DND-41 (cell line): Measurements from ENCODE around the gene PCNT.
A peak's percentile ranks its signal among the peaks of the same experiment; 100 is the strongest.

ENCODE experiments used
- ATAC-seq: fragments of 200-7000 bp; cut with Tn5 transposase; 3 replicates; pipeline ENCODE4 v1.9.1; 2021; ENCODE audit warnings: low read depth; ENCODE audit not compliant: insufficient read depth
- DNase-seq: peaks from one replicate; pipeline ENCODE4 v3.0.0-alpha.2; 2020
- H2AFZ ChIP-seq: 2 replicates; pipeline ENCODE4 v1.6.0; 2012; ENCODE audit warnings: low read depth, low read length
- H3K27ac ChIP-seq: 2 replicates; pipeline ENCODE4 v1.5.1; 2012; ENCODE audit warnings: low read length, inconsistent platforms
- H3K27me3 ChIP-seq: fragments of 200-600 bp; sonication (generic); 2 replicates; pipeline ENCODE4 v1.6.0; 2012; ENCODE audit warnings: low read length, mild to moderate bottlenecking, inconsistent platforms; ENCODE audit not compliant: insufficient read depth, poor library complexity
- H3K36me3 ChIP-seq: 2 replicates; pipeline ENCODE4 v1.5.1; 2012; ENCODE audit warnings: low read length, inconsistent platforms; ENCODE audit not compliant: insufficient read depth
- H3K4me1 ChIP-seq: 2 replicates; pipeline ENCODE4 v1.5.1; 2012; ENCODE audit warnings: mild to moderate bottlenecking, low read length; ENCODE audit not compliant: insufficient read depth
- H3K4me2 ChIP-seq: 2 replicates; pipeline ENCODE4 v1.6.0; 2012; ENCODE audit warnings: mild to moderate bottlenecking, moderate library complexity, low read length, inconsistent platforms; ENCODE audit not compliant: insufficient read depth
- H3K4me3 ChIP-seq, 2 experiments: fragments of 200-600 bp in 1 of 2; shearing (Covaris generic) in 1 of 2; 2 replicates each; pipeline ENCODE4 v1.5.1; 2012 to 2016; ENCODE audit warnings: inconsistent platforms in 2 of 2, low read length in 2 of 2, mild to moderate bottlenecking in 2 of 2, low read depth in 1 of 2, moderate library complexity in 1 of 2
- H3K79me2 ChIP-seq: 2 replicates; pipeline ENCODE4 v1.6.0; 2012; ENCODE audit warnings: low read length, inconsistent platforms; ENCODE audit not compliant: insufficient read depth
- H3K9ac ChIP-seq: 2 replicates; pipeline ENCODE4 v1.6.0; 2012; ENCODE audit warnings: low read depth, mild to moderate bottlenecking, inconsistent platforms, low read length, moderate library complexity
- H3K9me3 ChIP-seq: 2 replicates; pipeline ENCODE4 v1.5.1; 2012; ENCODE audit warnings: low read length, moderate library complexity, mild to moderate bottlenecking, inconsistent platforms; ENCODE audit not compliant: insufficient read depth, severe bottlenecking
- H4K20me1 ChIP-seq: 2 replicates; pipeline ENCODE4 v1.6.0; 2012; ENCODE audit warnings: low read length; ENCODE audit not compliant: insufficient read depth
- CTCF ChIP-seq: IDR thresholded peaks from 2 replicates; pipeline ENCODE4 v1.5.1; 2012; ENCODE audit warnings: borderline replicate concordance, low read length, moderate library complexity, mild to moderate bottlenecking; ENCODE audit not compliant: poor library complexity, severe bottlenecking; ENCODE audit errors: extremely low read depth
- EZH2 ChIP-seq: IDR thresholded peaks from 3 replicates; pipeline ENCODE4 v1.6.1; 2012; ENCODE audit warnings: borderline replicate concordance, low read depth, mild to moderate bottlenecking, moderate library complexity, low read length, inconsistent platforms; ENCODE audit not compliant: severe bottlenecking

Gene PCNT

GRCh38 chr21:46455575-46456385 lies 131.8 kb downstream of the PCNT start:
- Histone ChIP-seq H3K36me3 (peaks cover 22% of the 10 kb centered on the region), H2AFZ (no peak overlapping the region), H3K4me3 (no peak overlapping the region), H3K9ac (no peak overlapping the region), H3K27ac (no peak overlapping the region), H3K27me3 (no peaks in the 10 kb centered on the region), H3K4me1 (peaks cover 33% of the 10 kb centered on the region), H3K4me2 (peak overlapping the region; percentile 93; the same call in 1 of the 2 replicates), H4K20me1 (peaks cover 5% of the 10 kb centered on the region; the same call in 1 of the 2 replicates), H3K9me3 (no peaks in the 10 kb centered on the region), H3K79me2 (peaks cover 48% of the 10 kb centered on the region)
- DNase-seq (no peak), ATAC-seq (no peak)
- TF ChIP-seq EZH2 (no peak), CTCF (no peak)

- no peak overlapping the region for H3K27ac ChIP-seq
- H3K9me3 ChIP-seq = no peaks in the 10 kb centered on the region
- peaks cover 22% of the 10 kb centered on the region for H3K36me3 ChIP-seq
- H3K79me2 ChIP-seq = peaks cover 57% of the 10 kb centered on the region
- H3K27me3 ChIP-seq = no peaks in the 10 kb centered on the region
- no peak overlapping the region for H2AFZ ChIP-seq
- TF ChIP-seq EZH2 (no peak), CTCF (no peak)
- peak overlapping the region; percentile 93 for H3K4me2 ChIP-seq
- peak overlapping the region in 1 of 2 experiments; percentile 69; a peak in 1 of 4 replicates for H3K4me3 ChIP-seq
- no peak overlapping the region; the same call in 1 of the 2 replicates for H3K9ac ChIP-seq
- DNase-seq (no peak), ATAC-seq (no peak)
- H3K4me1 ChIP-seq = peaks cover 39% of the 10 kb centered on the region
- H4K20me1 ChIP-seq = peaks cover 5% of the 10 kb centered on the region; the same call in 1 of the 2 replicates
Measured at GRCh38 chr21:46456750-46457149, 132.8 kb downstream of the PCNT start.

GRCh38 chr21:46457801-46458314 lies 133.9 kb downstream of the PCNT start:
- peak overlapping the region; percentile 69 to 92 for H3K4me3 ChIP-seq
- peaks cover 30% of the 10 kb centered on the region for H3K36me3 ChIP-seq
- TF ChIP-seq CTCF (no peak), EZH2 (no peak)
- peak; percentile 33 for DNase-seq
- ATAC-seq = peak; percentile 20
- peak overlapping the region; percentile 97 for H3K27ac ChIP-seq
- H3K9ac ChIP-seq = peak overlapping the region; percentile 98
- H3K4me1 ChIP-seq = peaks cover 42% of the 10 kb centered on the region
- peak overlapping the region; percentile 93 for H3K4me2 ChIP-seq
- peaks cover 10% of the 10 kb centered on the region; the same call in 1 of the 2 replicates for H4K20me1 ChIP-seq
- H3K27me3 ChIP-seq = no peaks in the 10 kb centered on the region
- H3K9me3 ChIP-seq = no peaks in the 10 kb centered on the region
- H3K79me2 ChIP-seq = peaks cover 68% of the 10 kb centered on the region
- H2AFZ ChIP-seq = peak overlapping the region; percentile 98
